Neural progenitor cell (in vitro differentiated cells): Measurements from ENCODE around the gene STRADA. TPM values are rescaled to one million over a fixed set of nuclear protein-coding genes. Genes with fewer than 3 reads are reported as not detected.
A peak's percentile ranks its signal among the peaks of the same experiment; 100 is the strongest.

Experiments
- DNase-seq: peaks from one replicate; pipeline ENCODE4 v3.0.0-alpha.2; 2016; ENCODE audit warnings: low spot score
- H2AFZ ChIP-seq: fragments of 200-600 bp; sonication (generic); replicated peaks from 2 replicates; pipeline ENCODE4 v1.6.1; 2016; ENCODE audit warnings: antibody characterized with exemption
- H3F3A ChIP-seq: fragments of 200-600 bp; sonication (generic); 2 replicates; pipeline ENCODE4 v1.6.1; 2016; ENCODE audit warnings: antibody characterized with exemption, low read depth
- H3K27ac ChIP-seq: fragments of 200-600 bp; sonication (generic); 2 replicates; pipeline ENCODE4 v1.5.1; 2016; ENCODE audit warnings: mild to moderate bottlenecking
- H3K27me3 ChIP-seq: fragments of 200-600 bp; sonication (generic); 2 replicates; pipeline ENCODE4 v1.6.1; 2016; ENCODE audit warnings: mild to moderate bottlenecking, moderate library complexity
- H3K36me3 ChIP-seq: fragments of 200-600 bp; sonication (generic); 2 replicates; pipeline ENCODE4 v1.5.1; 2016
- H3K4me1 ChIP-seq: fragments of 200-600 bp; sonication (generic); 2 replicates; pipeline ENCODE4 v1.6.1; 2016; ENCODE audit warnings: mixed run types
- H3K4me2 ChIP-seq: fragments of 200-600 bp; sonication (generic); 2 replicates; pipeline ENCODE4 v1.6.1; 2016
- H3K4me3 ChIP-seq: fragments of 200-600 bp; sonication (generic); 2 replicates; pipeline ENCODE4 v1.5.1; 2016
- H3K79me2 ChIP-seq: fragments of 200-600 bp; sonication (generic); 2 replicates; pipeline ENCODE4 v1.6.1; 2016; ENCODE audit warnings: low read depth
- H3K9ac ChIP-seq: fragments of 200-600 bp; sonication (generic); 2 replicates; pipeline ENCODE4 v1.6.1; 2016
- H3K9me3 ChIP-seq: fragments of 200-600 bp; sonication (generic); 2 replicates; pipeline ENCODE4 v1.5.1; 2016; ENCODE audit warnings: low read depth
- H4K20me1 ChIP-seq: fragments of 200-600 bp; sonication (generic); 2 replicates; pipeline ENCODE4 v1.6.1; 2016; ENCODE audit warnings: low read depth
- H3K27ac Mint-ChIP-seq: 3 replicates; pipeline ENCODE4 v1.8.0; 2021; ENCODE audit warnings: mixed read lengths
- H3K27me3 Mint-ChIP-seq: 2 replicates; pipeline ENCODE4 v1.8.0; 2022; ENCODE audit warnings: low read depth, mild to moderate bottlenecking, inconsistent platforms, moderate library complexity, mixed read lengths; ENCODE audit not compliant: insufficient read depth
- H3K36me3 Mint-ChIP-seq: 3 replicates; pipeline ENCODE4 v1.8.0; 2021; ENCODE audit warnings: mixed read lengths
- H3K4me1 Mint-ChIP-seq: 3 replicates; pipeline ENCODE4 v1.8.0; 2021; ENCODE audit warnings: mixed read lengths
- H3K4me3 Mint-ChIP-seq: 3 replicates; pipeline ENCODE4 v1.8.0; 2021; ENCODE audit warnings: mild to moderate bottlenecking, moderate library complexity, mixed read lengths
- H3K9me3 Mint-ChIP-seq: 3 replicates; pipeline ENCODE4 v1.8.0; 2020; ENCODE audit warnings: mixed read lengths
- EZH2 ChIP-seq: fragments of 200-600 bp; sonication (generic); IDR thresholded peaks from 2 replicates; pipeline ENCODE4 v1.6.1; 2017; ENCODE audit warnings: antibody characterized with exemption, mild to moderate bottlenecking, moderate library complexity
- EZH2phosphoT487 ChIP-seq: fragments of 200-600 bp; sonication (generic); IDR thresholded peaks from 2 replicates; pipeline ENCODE4 v1.6.1; 2017; ENCODE audit warnings: antibody characterized with exemption
- total RNA-seq: library from RNA; depleted of rRNA; stranded (reverse); fragments of >200 nt; gene quantifications from 2 replicates; pipeline ENCODE4 v1.2.3, GENCODE V29; 2015; ENCODE audit warnings: low replicate concordance
- TF ChIP-seq, protein P1 (sequence below): fragments of 200-600 bp; sonication (generic); IDR thresholded peaks from 2 replicates; pipeline ENCODE4 v1.5.1; 2017; ENCODE audit warnings: antibody characterized with exemption, mild to moderate bottlenecking

The STRADA gene
- total RNA-seq, 1 donor from 2014 or later: 69.6 TPM

GRCh38 chr17:63680700-63681099, 60.9 kb downstream of the STRADA start:
- Mint-ChIP-seq H3K27ac (no peak overlapping the region), H3K4me3 (no peak overlapping the region), H3K4me1 (peaks cover 22% of the 10 kb centered on the region), H3K9me3 (no peaks in the 10 kb centered on the region), H3K27me3 (peaks cover 7% of the 10 kb centered on the region), H3K36me3 (peaks cover 14% of the 10 kb centered on the region)
- TF ChIP-seq EZH2 (no peak), EZH2phosphoT487 (no peak)
- TF ChIP-seq, protein P1, sequence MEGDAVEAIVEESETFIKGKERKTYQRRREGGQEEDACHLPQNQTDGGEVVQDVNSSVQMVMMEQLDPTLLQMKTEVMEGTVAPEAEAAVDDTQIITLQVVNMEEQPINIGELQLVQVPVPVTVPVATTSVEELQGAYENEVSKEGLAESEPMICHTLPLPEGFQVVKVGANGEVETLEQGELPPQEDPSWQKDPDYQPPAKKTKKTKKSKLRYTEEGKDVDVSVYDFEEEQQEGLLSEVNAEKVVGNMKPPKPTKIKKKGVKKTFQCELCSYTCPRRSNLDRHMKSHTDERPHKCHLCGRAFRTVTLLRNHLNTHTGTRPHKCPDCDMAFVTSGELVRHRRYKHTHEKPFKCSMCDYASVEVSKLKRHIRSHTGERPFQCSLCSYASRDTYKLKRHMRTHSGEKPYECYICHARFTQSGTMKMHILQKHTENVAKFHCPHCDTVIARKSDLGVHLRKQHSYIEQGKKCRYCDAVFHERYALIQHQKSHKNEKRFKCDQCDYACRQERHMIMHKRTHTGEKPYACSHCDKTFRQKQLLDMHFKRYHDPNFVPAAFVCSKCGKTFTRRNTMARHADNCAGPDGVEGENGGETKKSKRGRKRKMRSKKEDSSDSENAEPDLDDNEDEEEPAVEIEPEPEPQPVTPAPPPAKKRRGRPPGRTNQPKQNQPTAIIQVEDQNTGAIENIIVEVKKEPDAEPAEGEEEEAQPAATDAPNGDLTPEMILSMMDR: no peak
- no peaks in the 10 kb centered on the region for H4K20me1 ChIP-seq
- no peaks in the 10 kb centered on the region for H3K9me3 ChIP-seq
- no peaks in the 10 kb centered on the region for H3K36me3 ChIP-seq
- H3K4me2 ChIP-seq: no peak overlapping the region
- H3K4me3 ChIP-seq: no peak overlapping the region
- no peak overlapping the region for H3K9ac ChIP-seq
- H3K4me1 ChIP-seq: peaks cover 9% of the 10 kb centered on the region
- no peaks in the 10 kb centered on the region for H3K27me3 ChIP-seq
- H3K79me2 ChIP-seq: no peaks in the 10 kb centered on the region
- no peak overlapping the region for H2AFZ ChIP-seq
- no peak overlapping the region for H3K27ac ChIP-seq
- DNase-seq: no peak
- no peaks in the 10 kb centered on the region for H3F3A ChIP-seq

DNA sequence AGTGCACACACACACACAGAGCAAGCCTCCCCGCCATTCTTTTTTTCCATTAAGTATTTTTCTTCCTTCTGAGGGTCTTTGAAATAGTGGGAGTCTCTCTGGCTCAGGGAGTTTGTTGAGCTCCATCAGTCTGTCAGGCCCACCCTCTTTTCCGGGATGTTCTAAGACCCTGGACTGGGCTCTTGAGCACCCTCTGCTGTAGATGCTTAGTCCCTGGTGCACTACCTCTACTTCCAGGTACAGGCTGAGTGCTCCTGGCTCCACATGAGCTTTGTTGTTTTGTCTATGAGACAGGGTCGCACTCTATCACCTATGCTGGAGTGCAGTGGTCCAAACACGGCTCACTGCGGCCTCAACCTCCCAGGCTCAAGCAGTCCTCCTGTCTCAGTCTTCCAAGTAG, 62.4 kb downstream of the STRADA start:
- H3K4me2 ChIP-seq: no peak overlapping the region
- H3K27me3 ChIP-seq: no peaks in the 10 kb centered on the region
- TF ChIP-seq EZH2 (no peak), EZH2phosphoT487 (no peak)
- TF ChIP-seq, protein P1: peak; percentile 24
- H2AFZ ChIP-seq: no peak overlapping the region
- H3K4me3 ChIP-seq: no peak overlapping the region
- H3K9ac ChIP-seq: no peak overlapping the region
- peaks cover 9% of the 10 kb centered on the region for H3K4me1 ChIP-seq
- H4K20me1 ChIP-seq: no peaks in the 10 kb centered on the region
- DNase-seq: no peak
- H3K27ac Mint-ChIP-seq: no peak overlapping the region
- no peaks in the 10 kb centered on the region for H3K79me2 ChIP-seq
- H3K9me3 Mint-ChIP-seq: no peaks in the 10 kb centered on the region
- H3K27ac ChIP-seq: no peak overlapping the region
- peaks cover 36% of the 10 kb centered on the region for H3K4me1 Mint-ChIP-seq
- H3K4me3 Mint-ChIP-seq: no peak overlapping the region
- no peaks in the 10 kb centered on the region for H3K9me3 ChIP-seq
- H3K36me3 ChIP-seq: no peaks in the 10 kb centered on the region
- peaks cover 14% of the 10 kb centered on the region for H3K36me3 Mint-ChIP-seq
- H3K27me3 Mint-ChIP-seq: peaks cover 6% of the 10 kb centered on the region
- H3F3A ChIP-seq: peaks cover 3% of the 10 kb centered on the region

GRCh38 chr17:63676584-63676983, 65.0 kb downstream of the STRADA start:
- H3K79me2 ChIP-seq: no peaks in the 10 kb centered on the region
- TF ChIP-seq EZH2phosphoT487 (no peak), EZH2 (no peak)
- TF ChIP-seq, protein P1: no peak
- H3K9ac ChIP-seq: no peak overlapping the region
- H3K4me1 ChIP-seq: peaks cover 9% of the 10 kb centered on the region
- no peaks in the 10 kb centered on the region for H3K9me3 Mint-ChIP-seq
- H3K27ac ChIP-seq: no peak overlapping the region
- no peaks in the 10 kb centered on the region for H3K36me3 ChIP-seq
- DNase-seq: peak; percentile 16
- H3K9me3 ChIP-seq: no peaks in the 10 kb centered on the region
- H3K4me2 ChIP-seq: no peak overlapping the region
- H4K20me1 ChIP-seq: peaks cover 6% of the 10 kb centered on the region
- H3K27me3 Mint-ChIP-seq: peaks cover 4% of the 10 kb centered on the region
- peaks cover 12% of the 10 kb centered on the region for H3K36me3 Mint-ChIP-seq
- H3F3A ChIP-seq: peaks cover 3% of the 10 kb centered on the region
- no peak overlapping the region for H2AFZ ChIP-seq
- H3K4me1 Mint-ChIP-seq: peaks cover 36% of the 10 kb centered on the region
- no peak overlapping the region for H3K4me3 Mint-ChIP-seq
- no peaks in the 10 kb centered on the region for H3K27me3 ChIP-seq
- H3K27ac Mint-ChIP-seq: no peak overlapping the region
- no peak overlapping the region for H3K4me3 ChIP-seq
